GM18907 (cell line): ENCODE results near the gene UGP2.
A peak's percentile ranks its signal among the peaks of the same experiment; 100 is the strongest.

Experiments
- ATAC-seq: cut with Tn5 transposase; IDR thresholded peaks from one replicate; pipeline ENCODE4 v1.9.1; 2021; ENCODE audit warnings: mild to moderate bottlenecking, moderate library complexity; ENCODE audit not compliant: unreplicated experiment

Gene UGP2

GRCh38 chr2:63863707-63864106, 22.0 kb downstream of the UGP2 start:
- ATAC-seq, result no peak

- ATAC-seq, result no peak
These were observed 23.6 kb downstream of the UGP2 start for GRCh38 chr2:63865159-63865799.

GRCh38 chr2:63866009-63866709, 24.5 kb downstream of the UGP2 start:
- ATAC-seq, result no peak

GRCh38 chr2:63870679-63871078, 29.0 kb downstream of the UGP2 start:
- no peak for ATAC-seq

- no peak for ATAC-seq
These were observed 30.2 kb downstream of the UGP2 start for GRCh38 chr2:63871864-63872263.

GRCh38 chr2:63872571-63873328, 31.1 kb downstream of the UGP2 start:
- no peak for ATAC-seq

GRCh38 chr2:63874204-63875130, 32.8 kb downstream of the UGP2 start:
- no peak for ATAC-seq

GRCh38 chr2:63875131-63875527, 33.4 kb downstream of the UGP2 start:
- no peak for ATAC-seq

- ATAC-seq, result no peak
These were observed 34.0 kb downstream of the UGP2 start for GRCh38 chr2:63875559-63876245.

GRCh38 chr2:63876311-63876710, 34.6 kb downstream of the UGP2 start:
- ATAC-seq, result no peak

- ATAC-seq, result no peak
These were observed 36.8 kb downstream of the UGP2 start for GRCh38 chr2:63878486-63878885.

- ATAC-seq, result no peak
These were observed 38.3 kb downstream of the UGP2 start for GRCh38 chr2:63879876-63880433.

- ATAC-seq, result no peak
These were observed 38.9 kb downstream of the UGP2 start for GRCh38 chr2:63880625-63881024.

- ATAC-seq, result no peak
These were observed 39.5 kb downstream of the UGP2 start for GRCh38 chr2:63881205-63881604.

GRCh38 chr2:63882395-63883105, 40.9 kb downstream of the UGP2 start:
- ATAC-seq, result no peak

GRCh38 chr2:63886445-63886844, 44.7 kb downstream of the UGP2 start:
- no peak for ATAC-seq

- no peak for ATAC-seq
These were observed 46.4 kb downstream of the UGP2 start for GRCh38 chr2:63888053-63888452.

GRCh38 chr2:63888490-63889402, 47.0 kb downstream of the UGP2 start:
- ATAC-seq, result peak; percentile 81
